ENCODE data around the gene P2RX2. TPM values are rescaled to one million over a fixed set of nuclear protein-coding genes. Genes with fewer than 3 reads are reported as not detected.
A peak's percentile ranks its signal among the peaks of the same experiment; 100 is the strongest.

P2RX2 gene
- total RNA-seq, 1 donor from 2014 or later = not detected

DNA sequence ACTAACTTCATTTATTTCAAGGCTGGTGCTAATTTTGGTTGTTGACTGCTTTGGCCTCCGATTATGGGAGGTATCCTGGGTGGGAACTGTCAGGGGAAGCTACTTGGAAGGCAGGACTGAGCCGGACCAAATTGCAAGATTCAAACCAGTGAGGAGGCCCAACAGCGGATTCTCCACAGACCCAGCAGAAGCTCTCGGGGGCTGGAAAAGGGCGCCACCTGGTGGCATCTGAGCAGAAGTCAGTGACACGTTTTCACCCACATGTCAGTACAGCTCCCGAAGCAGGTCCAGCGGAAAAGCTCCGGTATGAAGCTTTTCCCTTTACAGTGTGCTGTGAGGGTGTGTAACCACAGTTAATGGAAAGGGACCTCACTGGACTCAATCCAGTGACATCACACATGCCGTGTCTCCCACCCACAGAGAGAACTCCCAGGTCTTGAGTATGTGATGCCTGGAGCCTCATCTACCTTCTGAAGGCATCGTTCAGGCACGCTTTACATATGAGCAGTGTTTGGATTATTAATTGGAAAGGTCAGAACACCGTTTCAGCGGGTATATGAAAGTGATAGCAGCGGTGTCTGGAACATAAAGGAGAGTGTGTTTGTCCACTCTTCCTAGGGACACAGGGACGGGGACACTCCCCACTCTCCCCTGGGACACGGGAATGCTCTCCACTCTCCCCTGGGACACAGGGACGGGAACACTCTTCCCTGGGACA lies 3.6 kb upstream of the P2RX2 start:
- ATAC-seq = peak; percentile 93
- DNase-seq (ENCODE audit: low spot score) = peak; percentile 91
- intact Hi-C loops (cut with DNase I) = no loop called here

DNA sequence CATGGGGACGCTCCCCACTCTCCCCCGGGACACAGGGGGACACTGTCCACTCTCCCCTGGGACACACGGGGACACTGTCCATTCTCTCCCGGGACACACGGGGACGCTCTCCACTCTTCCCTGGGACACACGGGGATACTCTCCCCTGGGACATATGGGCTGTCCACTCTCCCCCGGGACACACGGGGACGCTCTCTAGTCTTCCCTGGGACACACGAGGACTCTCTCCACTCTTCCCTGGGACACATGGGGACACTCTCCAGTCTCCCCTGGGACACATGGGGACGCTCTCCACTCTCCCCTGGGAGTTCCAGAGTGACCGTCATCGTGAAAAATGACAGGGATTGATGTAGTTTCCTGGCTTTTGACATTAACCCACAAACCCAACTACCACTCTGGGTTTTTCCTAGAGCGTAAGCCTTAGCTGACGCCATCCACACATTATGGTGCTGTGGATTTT lies 3.0 kb upstream of the P2RX2 start:
- intact Hi-C loops (cut with DNase I) = no loop called here
- ATAC-seq (peak; percentile 11), DNase-seq (ENCODE audit: low spot score) (no peak)

GRCh38 chr12:132617135-132617701 lies 1.4 kb upstream of the P2RX2 start:
- DNase-seq (ENCODE audit: low spot score) (no peak), ATAC-seq (no peak)
- intact Hi-C loops (cut with DNase I) = no loop called here

- intact Hi-C loops (cut with DNase I) = no loop called here
- no peak for ATAC-seq
- no peak for DNase-seq (ENCODE audit: low spot score)
Measured at GRCh38 chr12:132617822-132618682, 524 bp upstream of the P2RX2 start.

DNA sequence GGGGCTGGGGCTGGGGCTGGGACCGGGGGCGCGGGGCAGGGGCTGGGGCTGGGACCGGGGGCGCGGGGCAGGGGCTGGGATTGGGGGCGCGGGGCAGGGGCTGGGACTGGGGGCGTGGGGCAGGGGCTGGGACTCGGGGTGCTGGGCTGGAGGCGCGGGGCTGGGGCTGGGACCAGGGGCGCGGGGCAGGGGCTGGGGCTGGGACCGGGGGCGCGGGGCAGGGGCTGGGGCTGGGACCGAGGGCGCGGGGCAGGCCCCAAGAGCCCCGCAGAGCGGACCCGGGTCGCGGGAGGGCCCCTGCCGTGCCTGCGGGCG lies 452 bp downstream of the P2RX2 start:
- intact Hi-C loops (cut with DNase I) = no loop called here
- DNase-seq (ENCODE audit: low spot score) (no peak), ATAC-seq (no peak)

GRCh38 chr12:132619386-132620112 lies 973 bp downstream of the P2RX2 start:
- no peak for DNase-seq (ENCODE audit: low spot score)
- intact Hi-C loops (cut with DNase I) = no loop called here
- no peak for ATAC-seq

GRCh38 chr12:132620113-132620898 lies 1.7 kb downstream of the P2RX2 start:
- ATAC-seq (no peak), DNase-seq (ENCODE audit: low spot score) (no peak)
- intact Hi-C loops (cut with DNase I) = no loop called here

GRCh38 chr12:132620899-132621656 lies 2.5 kb downstream of the P2RX2 start:
- ATAC-seq = no peak
- DNase-seq (ENCODE audit: low spot score) = no peak
- intact Hi-C loops (cut with DNase I) = no loop called here

GRCh38 chr12:132621657-132622435 lies 3.3 kb downstream of the P2RX2 start:
- intact Hi-C loops (cut with DNase I) = no loop called here
- DNase-seq (ENCODE audit: low spot score) (no peak), ATAC-seq (peak; percentile 18)

- DNase-seq (ENCODE audit: low spot score) = no peak
- intact Hi-C loops (cut with DNase I) = no loop called here
- peak; percentile 53 for ATAC-seq
Measured at GRCh38 chr12:132622437-132623071, 4.0 kb downstream of the P2RX2 start.

GRCh38 chr12:132623072-132623869 lies 4.7 kb downstream of the P2RX2 start:
- no peak for DNase-seq (ENCODE audit: low spot score)
- no peak for ATAC-seq
- intact Hi-C loops (cut with DNase I) = no loop called here

DNA sequence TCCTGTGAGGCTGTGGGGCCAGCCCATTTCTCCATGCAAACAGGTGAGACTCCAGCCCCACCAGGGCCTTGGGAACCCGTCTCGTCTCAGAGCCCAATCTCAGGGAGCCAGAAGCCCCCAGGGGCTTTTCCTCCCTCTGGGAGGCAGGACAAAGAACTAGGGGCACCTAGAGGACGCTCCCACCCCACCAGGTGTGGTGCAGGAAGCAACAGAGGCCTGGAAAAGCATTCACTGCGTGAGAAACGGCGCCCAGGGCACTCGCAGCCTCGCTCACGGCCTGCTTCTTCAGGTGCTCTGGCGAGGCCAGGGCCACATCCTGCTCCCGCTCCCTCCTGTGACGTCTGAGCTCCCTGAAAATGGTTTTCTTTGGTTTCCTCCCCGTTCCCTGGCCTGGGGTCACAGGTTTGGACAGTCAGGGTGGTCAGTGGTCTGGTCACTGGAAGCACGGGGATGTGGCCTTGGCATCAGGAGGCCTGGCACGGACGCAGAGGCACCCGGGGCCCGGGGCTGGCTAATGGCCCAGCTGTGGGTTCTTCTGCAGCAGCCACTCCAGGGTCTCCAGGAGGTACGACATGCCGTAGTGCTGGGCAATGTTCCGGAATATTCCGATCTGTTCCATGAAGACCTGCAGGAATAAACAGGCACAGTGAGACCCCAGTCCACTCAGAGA lies 5.7 kb downstream of the P2RX2 start:
- ATAC-seq (no peak), DNase-seq (ENCODE audit: low spot score) (no peak)
- intact Hi-C loops (cut with DNase I) = no loop called here

DNA sequence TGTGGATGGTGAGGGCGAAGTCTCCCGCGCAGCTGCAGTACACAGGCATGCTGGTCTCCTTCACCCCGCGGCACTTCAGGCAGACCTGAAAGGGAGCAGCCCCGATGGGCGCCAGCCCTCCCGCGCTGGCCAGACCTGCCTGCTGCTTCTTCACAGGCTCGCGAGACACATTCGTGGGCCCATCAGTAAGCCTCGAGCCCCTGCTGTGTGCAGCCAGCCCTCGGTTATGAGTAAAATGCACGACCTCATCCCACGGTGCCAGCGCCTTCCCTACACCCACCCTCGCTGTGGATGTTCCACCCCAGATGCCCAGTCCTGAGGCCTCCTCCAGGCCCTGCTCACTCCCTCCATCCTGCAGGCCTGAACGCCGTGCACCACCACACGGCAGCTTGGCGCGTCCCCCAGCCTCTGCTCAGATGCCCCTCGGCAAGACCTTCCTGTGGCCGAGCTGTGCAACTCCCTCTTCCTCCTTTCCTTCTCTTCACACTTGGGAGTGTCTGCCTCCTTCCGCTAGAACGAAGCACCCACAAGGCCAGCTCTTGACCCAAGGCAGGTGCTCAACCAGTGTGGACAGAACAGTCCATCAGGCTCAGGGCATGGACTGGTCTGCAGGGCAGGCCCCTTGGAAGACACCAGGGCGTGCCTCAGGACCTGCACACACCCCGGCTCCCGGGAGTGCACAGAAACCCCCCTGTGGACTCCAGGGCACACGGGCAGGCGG lies 6.5 kb downstream of the P2RX2 start:
- intact Hi-C loops (cut with DNase I) = no loop called here
- DNase-seq (ENCODE audit: low spot score) = no peak
- ATAC-seq = no peak

- no peak for DNase-seq (ENCODE audit: low spot score)
- no peak for ATAC-seq
- intact Hi-C loops (cut with DNase I) = no loop called here
Measured at GRCh38 chr12:132625731-132626430, 7.3 kb downstream of the P2RX2 start.
